ENCODE measurements around the gene PAK4. TPM values are rescaled to one million over a fixed set of nuclear protein-coding genes. Genes with fewer than 3 reads are reported as not detected.

Gene PAK4
- polyA plus RNA-seq, 1 donor (not counting 4 experiments of a cell fraction or from before 2014, with no cell fraction given): 11.2 TPM

GRCh38 chr19:39177110-39177699, 51.6 kb downstream of the PAK4 start:
- Histone ChIP-seq H2AFZ (ENCODE audit: control insufficient read depth, low read length) (no peak overlapping the region), H3K27me3 (ENCODE audit: control insufficient read depth, extremely low read depth, insufficient read depth, low read length) (no peaks in the 10 kb centered on the region), H3K4me1 (ENCODE audit: control insufficient read depth, extremely low read depth, insufficient read depth, low read length) (no peaks in the 10 kb centered on the region), H4K20me1 (ENCODE audit: control insufficient read depth, extremely low read depth, insufficient read depth, low read length) (no peaks in the 10 kb centered on the region), H3K27ac (ENCODE audit: control insufficient read depth, insufficient read depth, low read length) (no peak overlapping the region), H3K79me2 (ENCODE audit: control insufficient read depth, insufficient read depth, low read length) (no peaks in the 10 kb centered on the region), H3K9me3 (ENCODE audit: control insufficient read depth, low read depth, low read length) (no peaks in the 10 kb centered on the region), H3K4me2 (ENCODE audit: control insufficient read depth, extremely low read depth, insufficient read depth, low read depth, low read length) (no peak overlapping the region), H3K4me3 (ENCODE audit: control insufficient read depth in 2 of 3, extremely low read depth in 1 of 3, insufficient read depth in 2 of 3, low read depth in 1 of 3, low read length in 3 of 3) (no peak overlapping the region), H3K9me1 (ENCODE audit: control insufficient read depth, extremely low read depth, insufficient read depth, low read length) (no peaks in the 10 kb centered on the region), H3K36me3 (ENCODE audit: control insufficient read depth in 2 of 2, extremely low read depth in 1 of 2, insufficient read depth in 2 of 2, low read length in 2 of 2) (peaks cover 0 to 24% of the 10 kb centered on the region in 2 experiments), H3K9ac (ENCODE audit: control insufficient read depth, extremely low read depth, insufficient read depth, low read length) (no peak overlapping the region)
- DNase-seq (ENCODE audit: low read depth, low spot score): no peak
- TF ChIP-seq, protein P1, sequence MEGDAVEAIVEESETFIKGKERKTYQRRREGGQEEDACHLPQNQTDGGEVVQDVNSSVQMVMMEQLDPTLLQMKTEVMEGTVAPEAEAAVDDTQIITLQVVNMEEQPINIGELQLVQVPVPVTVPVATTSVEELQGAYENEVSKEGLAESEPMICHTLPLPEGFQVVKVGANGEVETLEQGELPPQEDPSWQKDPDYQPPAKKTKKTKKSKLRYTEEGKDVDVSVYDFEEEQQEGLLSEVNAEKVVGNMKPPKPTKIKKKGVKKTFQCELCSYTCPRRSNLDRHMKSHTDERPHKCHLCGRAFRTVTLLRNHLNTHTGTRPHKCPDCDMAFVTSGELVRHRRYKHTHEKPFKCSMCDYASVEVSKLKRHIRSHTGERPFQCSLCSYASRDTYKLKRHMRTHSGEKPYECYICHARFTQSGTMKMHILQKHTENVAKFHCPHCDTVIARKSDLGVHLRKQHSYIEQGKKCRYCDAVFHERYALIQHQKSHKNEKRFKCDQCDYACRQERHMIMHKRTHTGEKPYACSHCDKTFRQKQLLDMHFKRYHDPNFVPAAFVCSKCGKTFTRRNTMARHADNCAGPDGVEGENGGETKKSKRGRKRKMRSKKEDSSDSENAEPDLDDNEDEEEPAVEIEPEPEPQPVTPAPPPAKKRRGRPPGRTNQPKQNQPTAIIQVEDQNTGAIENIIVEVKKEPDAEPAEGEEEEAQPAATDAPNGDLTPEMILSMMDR (optimal IDR thresholded peaks at IDR 0.05 in 1 of 3, IDR thresholded peaks at IDR 0.05 in 1 of 3, conservative IDR thresholded peaks at IDR 0.05 in 1 of 3; ENCODE audit: extremely low read depth in 1 of 3, insufficient read depth in 2 of 3, low read length in 3 of 3): no peak
- no peak for TF ChIP-seq EZH2 (IDR thresholded peaks at IDR 0.05; ENCODE audit: low read length)
- no peak for FAIRE-seq
- dilution Hi-C loops (cut with MboI; ENCODE audit: extremely low pct_ligation_motif_present, low sequenced_read_pairs): no loop called here

GRCh38 chr19:39177736-39178135, 52.1 kb downstream of the PAK4 start:
- peaks cover 0 to 24% of the 10 kb centered on the region in 2 experiments for H3K36me3 ChIP-seq (ENCODE audit: control insufficient read depth in 2 of 2, extremely low read depth in 1 of 2, insufficient read depth in 2 of 2, low read length in 2 of 2)

More at GRCh38 chr19:39177736-39178135, 52.1 kb downstream of the PAK4 start:
- Histone ChIP-seq H3K27ac (ENCODE audit: control insufficient read depth, insufficient read depth, low read length) (no peak overlapping the region), H3K9me3 (ENCODE audit: control insufficient read depth, low read depth, low read length) (no peaks in the 10 kb centered on the region), H3K79me2 (ENCODE audit: control insufficient read depth, insufficient read depth, low read length) (no peaks in the 10 kb centered on the region), H2AFZ (ENCODE audit: control insufficient read depth, low read length) (no peak overlapping the region), H3K9me1 (ENCODE audit: control insufficient read depth, extremely low read depth, insufficient read depth, low read length) (no peaks in the 10 kb centered on the region), H3K4me3 (ENCODE audit: control insufficient read depth in 2 of 3, extremely low read depth in 1 of 3, insufficient read depth in 2 of 3, low read depth in 1 of 3, low read length in 3 of 3) (no peak overlapping the region), H3K9ac (ENCODE audit: control insufficient read depth, extremely low read depth, insufficient read depth, low read length) (no peak overlapping the region), H3K4me1 (ENCODE audit: control insufficient read depth, extremely low read depth, insufficient read depth, low read length) (no peaks in the 10 kb centered on the region), H4K20me1 (ENCODE audit: control insufficient read depth, extremely low read depth, insufficient read depth, low read length) (no peaks in the 10 kb centered on the region), H3K27me3 (ENCODE audit: control insufficient read depth, extremely low read depth, insufficient read depth, low read length) (no peaks in the 10 kb centered on the region), H3K4me2 (ENCODE audit: control insufficient read depth, extremely low read depth, insufficient read depth, low read depth, low read length) (no peak overlapping the region)
- dilution Hi-C loops (cut with MboI; ENCODE audit: extremely low pct_ligation_motif_present, low sequenced_read_pairs): no loop called here
- FAIRE-seq (no peak), DNase-seq (ENCODE audit: low read depth, low spot score) (no peak)
- TF ChIP-seq EZH2 (IDR thresholded peaks at IDR 0.05; ENCODE audit: low read length): no peak
- TF ChIP-seq, protein P1 (optimal IDR thresholded peaks at IDR 0.05 in 1 of 3, IDR thresholded peaks at IDR 0.05 in 1 of 3, conservative IDR thresholded peaks at IDR 0.05 in 1 of 3; ENCODE audit: extremely low read depth in 1 of 3, insufficient read depth in 2 of 3, low read length in 3 of 3): no peak
